Measurements from ENCODE around the gene KIF5C.

The KIF5C gene

GRCh38 chr2:149015501-149015900, 140.5 kb downstream of the KIF5C start:
- no peak for DNase-seq (ENCODE audit: low read depth)
- no peak for TF ChIP-seq CTCF (conservative IDR thresholded peaks at IDR 0.05; ENCODE audit: low read depth, low read length)

GRCh38 chr2:149015926-149016563, 141.0 kb downstream of the KIF5C start:
- H3K4me3 ChIP-seq (ENCODE audit: low read depth, low read length), result no peak overlapping the region
- TF ChIP-seq CTCF (conservative IDR thresholded peaks at IDR 0.05; ENCODE audit: low read depth, low read length), result no peak
- no peak for DNase-seq (ENCODE audit: low read depth)

More at GRCh38 chr2:149015501-149015900, 140.5 kb downstream of the KIF5C start:
- H3K4me3 ChIP-seq (ENCODE audit: low read depth, low read length), result no peak overlapping the region

GRCh38 chr2:149017116-149017985, 142.3 kb downstream of the KIF5C start:
- DNase-seq (ENCODE audit: low read depth), result peak; percentile 89
- H3K4me3 ChIP-seq (ENCODE audit: low read depth, low read length), result no peak overlapping the region
- peak; percentile 96 for TF ChIP-seq CTCF (conservative IDR thresholded peaks at IDR 0.05; ENCODE audit: low read depth, low read length)

- no peak for TF ChIP-seq CTCF (conservative IDR thresholded peaks at IDR 0.05; ENCODE audit: low read depth, low read length)
- no peak overlapping the region for H3K4me3 ChIP-seq (ENCODE audit: low read depth, low read length)
- no peak for DNase-seq (ENCODE audit: low read depth)
Measured at GRCh38 chr2:149018981-149019380, 144.0 kb downstream of the KIF5C start.

- no peak for DNase-seq (ENCODE audit: low read depth)
Measured at GRCh38 chr2:149019768-149020167, 144.7 kb downstream of the KIF5C start.

GRCh38 chr2:149020432-149020851, 145.4 kb downstream of the KIF5C start:
- TF ChIP-seq CTCF (conservative IDR thresholded peaks at IDR 0.05; ENCODE audit: low read depth, low read length), result no peak
- no peak overlapping the region for H3K4me3 ChIP-seq (ENCODE audit: low read depth, low read length)
- DNase-seq (ENCODE audit: low read depth), result no peak

More at GRCh38 chr2:149019768-149020167, 144.7 kb downstream of the KIF5C start:
- TF ChIP-seq CTCF (conservative IDR thresholded peaks at IDR 0.05; ENCODE audit: low read depth, low read length), result no peak
- no peak overlapping the region for H3K4me3 ChIP-seq (ENCODE audit: low read depth, low read length)

Data from choroid plexus epithelial cell (primary cell).